Natural killer cell (primary cell): ENCODE data around the gene PSMD13. TPM values are rescaled to one million over a fixed set of nuclear protein-coding genes. Genes with fewer than 3 reads are reported as not detected.

Experiments used
- ATAC-seq, 3 donors: fragments of 150-1000 bp in 2 of 3; fragments of 200-7000 bp in 1 of 3; cut with Tn5 transposase; 1 replicate in 1 of 3; 2 replicates in 2 of 3; pipeline ENCODE4 v1.10.0; 2021; ENCODE audit warnings: mild to moderate bottlenecking in 2 of 3, moderate library complexity in 2 of 3
- DNase-seq, 2 donors: peaks; one replicate each; pipeline versions ENCODE4 v3.0.0 to v3.0.0-alpha.2; 2013 to 2021; ENCODE audit warnings: mixed read lengths in 1 of 2
- H3K27ac ChIP-seq: one replicate; pipeline ENCODE4 v1.5.1; 2013; ENCODE audit warnings: mild to moderate bottlenecking, low read length
- H3K27me3 ChIP-seq: one replicate; pipeline ENCODE4 v1.6.1; 2013; ENCODE audit warnings: low read length; ENCODE audit not compliant: control insufficient read depth, insufficient read depth
- H3K36me3 ChIP-seq: one replicate; pipeline ENCODE4 v1.6.1; 2013; ENCODE audit warnings: low read length; ENCODE audit not compliant: control insufficient read depth, insufficient read depth
- H3K4me1 ChIP-seq: one replicate; pipeline ENCODE4 v1.6.1; 2013; ENCODE audit warnings: low read length; ENCODE audit not compliant: control insufficient read depth, insufficient read depth
- H3K4me3 ChIP-seq: one replicate; pipeline ENCODE4 v1.5.1; 2013; ENCODE audit warnings: low read length
- H3K9me3 ChIP-seq: one replicate; pipeline ENCODE4 v1.6.1; 2013; ENCODE audit warnings: low read length; ENCODE audit not compliant: control insufficient read depth, insufficient read depth
- H3K27ac Mint-ChIP-seq, 2 donors: one replicate each; pipeline ENCODE4 v1.8.0; 2022; ENCODE audit warnings: mild to moderate bottlenecking in 2 of 2, mixed read lengths in 2 of 2, moderate library complexity in 1 of 2
- H3K27me3 Mint-ChIP-seq, 2 donors: one replicate each; pipeline ENCODE4 v1.8.0; 2022; ENCODE audit warnings: low read depth in 2 of 2, mixed read lengths in 2 of 2
- H3K36me3 Mint-ChIP-seq: one replicate; pipeline ENCODE4 v1.8.0; 2022; ENCODE audit warnings: mixed read lengths
- H3K4me1 Mint-ChIP-seq, 2 donors: one replicate each; pipeline ENCODE4 v1.8.0; 2022; ENCODE audit warnings: mixed read lengths in 2 of 2
- H3K4me3 Mint-ChIP-seq: one replicate; pipeline ENCODE4 v1.8.0; 2022; ENCODE audit warnings: mild to moderate bottlenecking, moderate library complexity, mixed read lengths
- H3K9me3 Mint-ChIP-seq, 2 donors: one replicate each; pipeline ENCODE4 v1.8.0; 2022; ENCODE audit warnings: mixed read lengths in 2 of 2
- CTCF ChIP-seq: fragments of 200-600 bp; IDR thresholded peaks from one replicate; pipeline ENCODE4 v1.8.0; 2022; ENCODE audit warnings: antibody characterized with exemption
- WGBS: methylation state at CpG from one replicate; pipeline ENCODE4 v1.1.7; 2013; ENCODE audit warnings: missing lambda C conversion rate; ENCODE audit not compliant: insufficient coverage; 5-methylcytosine and 5-hydroxymethylcytosine counted together
- intact Hi-C: fragments of 100-400 bp; cut with micrococcal nuclease; formaldehyde crosslinking; loops from one replicate; pipeline ENCODE4 v1.14.2; 2022
- total RNA-seq, 4 donors: library from RNA; stranded (reverse); fragments of 120-200 nt in 1 of 4; gene quantifications; one replicate each; pipeline versions ENCODE4 v1.2.3 to v1.2.4, GENCODE V29; 2013 to 2022

The PSMD13 gene
- total RNA-seq, 3 donors from 2014 or later (not counting 1 experiment from before 2014, with no cell fraction given) = 94.6 to 111 (median 104) TPM

- TF ChIP-seq CTCF = no peak
- peak; percentile 79 to 88 (median 83) for ATAC-seq
- intact Hi-C loops = no loop called here
Observed at GRCh38 chr11:288478-289397, 52.0 kb downstream of the PSMD13 start, which contains the start of gene PGGHG. TSS of gene PGGHG (plus strand) at chr11:289126. CDS start at chr11:289817, 691 bp downstream.

GRCh38 chr11:289398-289711 lies 52.6 kb downstream of the PSMD13 start:
- Mint-ChIP-seq H3K9me3 (no peaks in the 10 kb centered on the region), H3K27me3 (peaks cover 0 to 8% of the 10 kb centered on the region in 2 donors), H3K4me1 (peaks cover 20 to 38% of the 10 kb centered on the region in 2 donors), H3K36me3 (no peaks in the 10 kb centered on the region), H3K4me3 (peak overlapping the region; percentile 88), H3K27ac (peak overlapping the region; percentile 60 to 74)
- ATAC-seq = peak in 2 of 3 donors; percentile 28 to 36
- intact Hi-C loops = no loop called here
- peak overlapping the region; percentile 2 for H3K4me3 ChIP-seq
- WGBS = 44% methylated on average over 7 of the region's 14 CpGs
- H3K4me1 ChIP-seq = peaks cover 64% of the 10 kb centered on the region
- TF ChIP-seq CTCF = no peak
- H3K27ac ChIP-seq = no peak overlapping the region
- no peaks in the 10 kb centered on the region for H3K9me3 ChIP-seq
- DNase-seq = peak in 1 of 2 donors; percentile 73
- H3K27me3 ChIP-seq = no peaks in the 10 kb centered on the region
- H3K36me3 ChIP-seq = peaks cover 18% of the 10 kb centered on the region

More at GRCh38 chr11:288478-289397, 52.0 kb downstream of the PSMD13 start, which contains the start of gene PGGHG:
- Mint-ChIP-seq H3K9me3 (no peaks in the 10 kb centered on the region), H3K4me1 (peaks cover 22 to 41% of the 10 kb centered on the region in 2 donors), H3K36me3 (no peaks in the 10 kb centered on the region), H3K4me3 (peak within 1 kb of the TSS; percentile 94), H3K27me3 (peaks cover 0 to 10% of the 10 kb centered on the region in 2 donors), H3K27ac (peak within 1 kb of the TSS; percentile 75 to 91)
- Histone ChIP-seq H3K36me3 (peaks cover 13% of the 10 kb centered on the region), H3K27me3 (no peaks in the 10 kb centered on the region), H3K4me3 (peak within 1 kb of the TSS; percentile 79), H3K9me3 (no peaks in the 10 kb centered on the region), H3K27ac (peak within 1 kb of the TSS; percentile 68), H3K4me1 (peaks cover 70% of the 10 kb centered on the region)
- WGBS = under 1% methylated on average over 97 of the region's 112 CpGs
- DNase-seq = peak; percentile 71 to 73

DNA sequence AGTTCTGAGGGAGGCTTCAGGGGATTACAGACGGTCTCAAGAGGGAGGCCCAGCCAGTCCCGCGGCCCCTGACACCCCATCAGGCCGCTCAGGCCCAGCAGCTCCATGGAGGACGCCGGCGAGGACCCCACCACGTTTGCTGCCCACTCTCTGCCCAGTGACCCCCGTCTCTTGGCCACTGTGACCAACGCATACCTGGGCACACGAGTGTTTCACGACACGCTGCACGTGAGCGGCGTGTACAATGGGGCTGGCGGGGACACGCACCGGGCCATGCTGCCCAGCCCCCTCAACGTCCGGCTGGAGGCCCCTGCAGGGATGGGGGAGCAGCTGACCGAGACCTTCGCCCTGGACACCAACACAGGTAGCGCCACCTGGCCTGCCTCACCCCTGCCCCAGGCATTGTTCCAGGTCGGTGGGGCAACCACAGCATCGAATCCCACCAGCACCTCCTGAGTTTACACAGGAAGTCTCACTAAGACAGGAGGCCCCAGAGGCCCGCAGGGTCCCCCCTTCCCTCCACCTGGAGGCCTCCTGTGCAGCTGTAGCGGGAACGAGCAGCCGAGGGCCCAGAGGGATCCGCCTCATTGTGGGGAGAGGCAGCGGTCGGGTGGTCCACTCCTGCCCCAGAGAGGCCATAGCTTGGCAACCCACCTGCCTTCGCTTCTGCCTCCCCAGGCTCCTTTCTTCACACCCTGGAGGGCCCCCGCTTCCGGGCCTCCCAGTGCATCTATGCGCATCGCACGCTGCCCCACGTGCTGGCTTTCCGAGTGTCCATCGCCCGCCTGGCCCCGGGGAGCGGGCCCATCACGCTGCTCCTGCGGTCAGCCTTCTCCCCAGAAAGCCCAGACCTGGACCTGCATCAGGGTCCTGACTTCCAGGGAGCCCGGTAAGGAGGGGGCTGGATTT lies 53.2 kb downstream of the PSMD13 start:
- H3K4me3 ChIP-seq = peak overlapping the region; percentile 2
- WGBS = 81% methylated on average over 48 of the region's 48 CpGs
- Mint-ChIP-seq H3K9me3 (no peaks in the 10 kb centered on the region), H3K4me3 (peak overlapping the region; percentile 88), H3K4me1 (peaks cover 20 to 38% of the 10 kb centered on the region in 2 donors), H3K27me3 (peaks cover 0 to 8% of the 10 kb centered on the region in 2 donors), H3K27ac (peak overlapping the region; percentile 60 to 74), H3K36me3 (no peaks in the 10 kb centered on the region)
- ATAC-seq (peak in 1 of 3 donors; percentile 52), DNase-seq (peak in 1 of 2 donors; percentile 63)
- H3K9me3 ChIP-seq = no peaks in the 10 kb centered on the region
- intact Hi-C loops = no loop called here
- no peak overlapping the region for H3K27ac ChIP-seq
- H3K27me3 ChIP-seq = no peaks in the 10 kb centered on the region
- TF ChIP-seq CTCF = no peak
- peaks cover 60% of the 10 kb centered on the region for H3K4me1 ChIP-seq
- H3K36me3 ChIP-seq = peaks cover 21% of the 10 kb centered on the region
